KBM-7 (cell line): ENCODE measurements around the gene CYB5R3.
"Not testable (repeated sequence)": the region's sequence is repeated elsewhere in the genome, so short reads cannot be mapped to it uniquely, and the experiment has no call there.

Source experiments
- DNase-seq: peaks from one replicate; pipeline ENCODE4 v3.0.0-alpha.2; 2015
- in situ Hi-C: fragments of 300-500 bp; cut with MboI; formaldehyde crosslinking; loops from 2 replicates; pipeline ENCODE4 v1.14.3; 2020; ENCODE audit warnings: low sequenced_read_pairs, low pct_unique_long_range_greater_than_20kb, mixed read lengths

The CYB5R3 gene

GRCh38 chr22:42581762-42582716 is 67.2 kb downstream of the CYB5R3 start:
- in situ Hi-C loops: no loop called here
- DNase-seq: peak; percentile 61

- in situ Hi-C loops, DNase-seq: not testable (repeated sequence)
Observed at GRCh38 chr22:42581194-42581761, 67.9 kb downstream of the CYB5R3 start.

GRCh38 chr22:42580040-42580439 is 69.2 kb downstream of the CYB5R3 start:
- in situ Hi-C loops: not testable (repeated sequence)

GRCh38 chr22:42577623-42578240 is 71.5 kb downstream of the CYB5R3 start:
- in situ Hi-C loops: no loop called here
- DNase-seq: no peak

More at GRCh38 chr22:42580040-42580439, 69.2 kb downstream of the CYB5R3 start:
- DNase-seq: not testable (repeated sequence)

GRCh38 chr22:42577141-42577540 is 72.1 kb downstream of the CYB5R3 start:
- DNase-seq, in situ Hi-C loops: not testable (repeated sequence)

- DNase-seq, in situ Hi-C loops: not testable (repeated sequence)
Observed at GRCh38 chr22:42575996-42576574, 73.1 kb downstream of the CYB5R3 start.

- DNase-seq, in situ Hi-C loops: not testable (repeated sequence)
Observed at GRCh38 chr22:42574468-42574867, 74.7 kb downstream of the CYB5R3 start.

GRCh38 chr22:42574046-42574445 is 75.1 kb downstream of the CYB5R3 start:
- DNase-seq, in situ Hi-C loops: not testable (repeated sequence)

GRCh38 chr22:42571068-42571467 is 78.1 kb downstream of the CYB5R3 start:
- in situ Hi-C loops, DNase-seq: not testable (repeated sequence)

- DNase-seq, in situ Hi-C loops: not testable (repeated sequence)
Observed at GRCh38 chr22:42570580-42570979, 78.6 kb downstream of the CYB5R3 start.

- in situ Hi-C loops: not testable (repeated sequence)
Observed at GRCh38 chr22:42567950-42568349, 81.2 kb downstream of the CYB5R3 start.

More at GRCh38 chr22:42567950-42568349, 81.2 kb downstream of the CYB5R3 start:
- DNase-seq: not testable (repeated sequence)
